ENCODE measurements around the gene ORM1. TPM values are rescaled to one million over a fixed set of nuclear protein-coding genes. Genes with fewer than 3 reads are reported as not detected.

The ORM1 gene
- total RNA-seq, 1 experiment from 2014 or later, result not detected

- Histone ChIP-seq H3K4me2 (no peak overlapping the region), H3K4me1 (replicated peaks; ENCODE audit: insufficient read depth) (peaks cover 8% of the 10 kb centered on the region), H3K9me2 (ENCODE audit: insufficient read depth) (no peaks in the 10 kb centered on the region), H3K36me3 (ENCODE audit: low read depth) (no peaks in the 10 kb centered on the region), H3K4me3 (no peak overlapping the region), H4K20me1 (ENCODE audit: insufficient read depth) (no peaks in the 10 kb centered on the region), H2AFZ (no peak overlapping the region), H3F3A (ENCODE audit: insufficient read depth, low read depth) (peaks cover 6% of the 10 kb centered on the region; the same call in 1 of the 2 replicates), H3K27ac (no peak overlapping the region), H3K79me2 (ENCODE audit: low read depth) (no peaks in the 10 kb centered on the region), H3K27me3 (ENCODE audit: insufficient read depth, low read depth) (no peaks in the 10 kb centered on the region), H3K9me3 (ENCODE audit: insufficient read depth, low read depth) (no peaks in the 10 kb centered on the region)
- intact Hi-C loops (cut with micrococcal nuclease; ENCODE audit: unreplicated experiment), result no loop called here
- no peak for DNase-seq
- POLR2A ChIA-PET (ENCODE audit: unreplicated experiment), result no interaction called here
- TF ChIP-seq CTCF (conservative IDR thresholded peaks at IDR 0.05), result no peak
- no peak for TF ChIP-seq EZH2 (IDR thresholded peaks at IDR 0.05; ENCODE audit: low read depth)
- CTCF ChIA-PET, result no interaction called here
- no TSS peak for BruUV-seq (replicated peaks)
Measured at GRCh38 chr9:114371343-114371944, 48.5 kb downstream of the ORM1 start.

- ChIA-PET CTCF (interaction anchor here (0.6 kb wide), 1 partner anchor 21 kb away, joined by 6 read pairs; no protein-coding TSS in a partner anchor), POLR2A (ENCODE audit: unreplicated experiment) (no interaction called here)
- Histone ChIP-seq H3F3A (ENCODE audit: insufficient read depth, low read depth) (no peaks in the 10 kb centered on the region), H3K9me3 (ENCODE audit: insufficient read depth, low read depth) (no peaks in the 10 kb centered on the region), H3K79me2 (ENCODE audit: low read depth) (no peaks in the 10 kb centered on the region), H4K20me1 (ENCODE audit: insufficient read depth) (no peaks in the 10 kb centered on the region), H3K4me1 (replicated peaks; ENCODE audit: insufficient read depth) (no peaks in the 10 kb centered on the region), H3K4me3 (no peak overlapping the region), H3K27me3 (ENCODE audit: insufficient read depth, low read depth) (no peaks in the 10 kb centered on the region), H3K9me2 (ENCODE audit: insufficient read depth) (no peaks in the 10 kb centered on the region), H3K36me3 (ENCODE audit: low read depth) (no peaks in the 10 kb centered on the region), H2AFZ (no peak overlapping the region), H3K4me2 (no peak overlapping the region), H3K27ac (no peak overlapping the region)
- intact Hi-C loops (cut with micrococcal nuclease; ENCODE audit: unreplicated experiment), result no loop called here
- no peak for DNase-seq
- no TSS peak for BruUV-seq (replicated peaks)
- TF ChIP-seq EZH2 (IDR thresholded peaks at IDR 0.05; ENCODE audit: low read depth) (no peak), CTCF (conservative IDR thresholded peaks at IDR 0.05) (no peak)
Measured at GRCh38 chr9:114371973-114372917, 49.3 kb downstream of the ORM1 start.

GRCh38 chr9:114372921-114373448, 50.1 kb downstream of the ORM1 start:
- CTCF ChIA-PET, result interaction anchor here (0.6 to 0.7 kb wide), 2 partner anchors 20 to 289 kb away, joined by 5 to 6 read pairs; no protein-coding TSS in a partner anchor
- POLR2A ChIA-PET (ENCODE audit: unreplicated experiment), result interaction anchor here (0.6 kb wide), 1 partner anchor 215 kb away, joined by 7 read pairs; no protein-coding TSS in a partner anchor
- no peaks in the 10 kb centered on the region for H3K27me3 ChIP-seq (ENCODE audit: insufficient read depth, low read depth)
- no peak for DNase-seq
- no peak overlapping the region for H3K27ac ChIP-seq
- H3K4me3 ChIP-seq, result no peak overlapping the region
- H2AFZ ChIP-seq, result no peak overlapping the region
- no peaks in the 10 kb centered on the region for H3K9me3 ChIP-seq (ENCODE audit: insufficient read depth, low read depth)
- TF ChIP-seq EZH2 (IDR thresholded peaks at IDR 0.05; ENCODE audit: low read depth), result no peak
- TF ChIP-seq CTCF (conservative IDR thresholded peaks at IDR 0.05), result no peak
- H3K4me1 ChIP-seq (replicated peaks; ENCODE audit: insufficient read depth), result no peaks in the 10 kb centered on the region
- H3K79me2 ChIP-seq (ENCODE audit: low read depth), result no peaks in the 10 kb centered on the region
- BruUV-seq (replicated peaks), result no TSS peak
- H3K36me3 ChIP-seq (ENCODE audit: low read depth), result no peaks in the 10 kb centered on the region
- no peak overlapping the region for H3K4me2 ChIP-seq
- H3F3A ChIP-seq (ENCODE audit: insufficient read depth, low read depth), result no peaks in the 10 kb centered on the region
- intact Hi-C loops (cut with micrococcal nuclease; ENCODE audit: unreplicated experiment), result no loop called here
- no peaks in the 10 kb centered on the region for H3K9me2 ChIP-seq (ENCODE audit: insufficient read depth)
- H4K20me1 ChIP-seq (ENCODE audit: insufficient read depth), result no peaks in the 10 kb centered on the region

Data from PC-9 (cell line).